ENCODE data around the gene ABCD1.

DNA sequence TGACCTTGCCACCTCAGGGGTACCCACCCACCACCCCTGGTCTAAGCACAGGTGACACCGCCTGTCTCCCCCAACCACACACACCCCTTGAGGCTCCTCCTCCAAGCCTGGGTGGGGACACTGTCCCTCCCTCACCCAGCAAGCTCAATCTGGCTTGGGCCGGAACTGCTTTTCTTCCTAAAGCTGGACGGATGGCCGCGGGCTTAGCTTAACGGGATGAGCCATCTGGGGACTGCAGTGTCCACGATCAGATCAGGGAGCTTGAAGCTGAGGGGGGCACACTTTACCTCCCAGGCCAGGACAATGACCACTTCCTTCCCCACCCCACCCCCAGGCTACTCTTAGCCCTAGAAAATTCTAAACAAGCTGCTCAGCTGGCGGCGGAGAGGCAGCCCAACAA, 37.9 kb upstream of the ABCD1 start:
- TF ChIP-seq EZH2phosphoT487 (IDR thresholded peaks at IDR 0.05; ENCODE audit: borderline replicate concordance): no peak
- no peak for TF ChIP-seq CTCF (conservative IDR thresholded peaks at IDR 0.05; ENCODE audit: low read length)
